CD14-positive monocyte (primary cell): ENCODE measurements around the gene NT5C3B. TPM values are rescaled to one million over a fixed set of nuclear protein-coding genes. Genes with fewer than 3 reads are reported as not detected.

Experiments used
- DNase-seq, 3 donors: peaks; one replicate each; pipeline ENCODE4 v3.0.0-alpha.2; 2011 to 2022
- H2AFZ ChIP-seq: 2 replicates; pipeline ENCODE4 v1.6.0; 2012; ENCODE audit warnings: mild to moderate bottlenecking, low read depth, low read length, inconsistent platforms; ENCODE audit not compliant: insufficient read depth, poor library complexity, severe bottlenecking
- H3K27ac ChIP-seq, 2 donors: 1 replicate in 1 of 2; 2 replicates in 1 of 2; pipeline ENCODE4 v1.5.1; 2012 to 2013; ENCODE audit warnings: low read length in 2 of 2, control low read depth in 1 of 2, inconsistent platforms in 1 of 2, low read depth in 1 of 2, mild to moderate bottlenecking in 1 of 2
- H3K27me3 ChIP-seq, 2 donors: one replicate each; pipeline versions ENCODE4 v1.6.0 to v1.6.1; 2011 to 2013; ENCODE audit warnings: low read length in 2 of 2; ENCODE audit not compliant: control insufficient read depth in 2 of 2, insufficient read depth in 2 of 2
- H3K36me3 ChIP-seq, 2 donors: replicated peaks in 1 of 2; 1 replicate in 1 of 2; 2 replicates in 1 of 2; pipeline versions ENCODE4 v1.5.1 to v1.6.1; 2012 to 2013; ENCODE audit warnings: low read length in 2 of 2, control low read depth in 1 of 2, inconsistent platforms in 1 of 2, mild to moderate bottlenecking in 1 of 2; ENCODE audit not compliant: insufficient read depth in 2 of 2, control insufficient read depth in 1 of 2
- H3K4me1 ChIP-seq, 2 donors: 1 replicate in 1 of 2; 2 replicates in 1 of 2; pipeline versions ENCODE4 v1.5.1 to v1.6.1; 2012 to 2013; ENCODE audit warnings: low read length in 2 of 2, control low read depth in 1 of 2, inconsistent platforms in 1 of 2, mild to moderate bottlenecking in 1 of 2, moderate library complexity in 1 of 2; ENCODE audit not compliant: insufficient read depth in 2 of 2, control insufficient read depth in 1 of 2
- H3K4me2 ChIP-seq: replicated peaks from 2 replicates; pipeline ENCODE3; 2012; ENCODE audit warnings: low read length, moderate library complexity, mild to moderate bottlenecking; ENCODE audit not compliant: poor library complexity, severe bottlenecking; ENCODE audit errors: extremely low read depth
- H3K4me3 ChIP-seq, 3 experiments: fragments of 200-600 bp in 1 of 3; sonication (generic) in 1 of 3; replicated peaks in 1 of 3; 1 replicate in 2 of 3; 2 replicates in 1 of 3; pipeline ENCODE4 v1.5.1; 2011 to 2013; ENCODE audit warnings: low read length in 3 of 3, mild to moderate bottlenecking in 3 of 3, control low read depth in 2 of 3, low read depth in 2 of 3, inconsistent platforms in 1 of 3, moderate library complexity in 1 of 3
- H3K79me2 ChIP-seq: 2 replicates; pipeline ENCODE4 v1.6.0; 2012; ENCODE audit warnings: mild to moderate bottlenecking, control low read depth, inconsistent platforms, low read length, moderate library complexity; ENCODE audit not compliant: insufficient read depth
- H3K9ac ChIP-seq: 2 replicates; pipeline ENCODE4 v1.6.0; 2017; ENCODE audit warnings: low read length, mild to moderate bottlenecking; ENCODE audit not compliant: insufficient read depth, poor library complexity, severe bottlenecking
- H3K9me3 ChIP-seq, 2 donors: replicated peaks in 1 of 2; 1 replicate in 1 of 2; 2 replicates in 1 of 2; pipeline versions ENCODE4 v1.5.1 to v1.6.1; 2012 to 2013; ENCODE audit warnings: low read length in 2 of 2, control low read depth in 1 of 2; ENCODE audit not compliant: control insufficient read depth in 1 of 2, insufficient read depth in 1 of 2
- H4K20me1 ChIP-seq: 2 replicates; pipeline ENCODE4 v1.6.0; 2012; ENCODE audit warnings: mild to moderate bottlenecking, low read length, control low read depth, moderate library complexity; ENCODE audit not compliant: insufficient read depth
- H3K27ac Mint-ChIP-seq, 7 donors: one replicate each; pipeline ENCODE4 v1.8.0; 2020; ENCODE audit warnings: mild to moderate bottlenecking in 7 of 7, mixed read lengths in 7 of 7, moderate library complexity in 6 of 7, inconsistent platforms in 2 of 7
- H3K27me3 Mint-ChIP-seq, 3 donors: one replicate each; pipeline ENCODE4 v1.8.0; 2021 to 2022; ENCODE audit warnings: low read depth in 3 of 3, mild to moderate bottlenecking in 3 of 3, mixed read lengths in 3 of 3, moderate library complexity in 3 of 3, inconsistent platforms in 1 of 3
- H3K36me3 Mint-ChIP-seq, 2 donors: one replicate each; pipeline ENCODE4 v1.8.0; 2020; ENCODE audit warnings: mixed read lengths in 2 of 2, inconsistent platforms in 1 of 2, mild to moderate bottlenecking in 1 of 2
- H3K4me1 Mint-ChIP-seq: one replicate; pipeline ENCODE4 v1.8.0; 2020; ENCODE audit warnings: mild to moderate bottlenecking, mixed read lengths
- H3K4me3 Mint-ChIP-seq, 2 donors: one replicate each; pipeline ENCODE4 v1.8.0; 2020; ENCODE audit warnings: mild to moderate bottlenecking in 2 of 2, mixed read lengths in 2 of 2, moderate library complexity in 1 of 2
- H3K9me3 Mint-ChIP-seq, 7 donors: one replicate each; pipeline ENCODE4 v1.8.0; 2020 to 2022; ENCODE audit warnings: mixed read lengths in 7 of 7, mild to moderate bottlenecking in 6 of 7, moderate library complexity in 6 of 7, inconsistent platforms in 2 of 7
- WGBS: methylation state at CpG from one replicate; pipeline ENCODE4 v1.1.5; 2013; ENCODE audit warnings: missing lambda C conversion rate; ENCODE audit not compliant: insufficient coverage; 5-methylcytosine and 5-hydroxymethylcytosine counted together
- intact Hi-C, 2 donors: fragments of 100-400 bp; cut with micrococcal nuclease; formaldehyde crosslinking; loops; one replicate each; pipeline versions ENCODE4 v1.15.0 to v1.15.1; 2023
- polyA plus RNA-seq, 3 donors: library from polyadenylated mRNA; depleted of rRNA in 1 of 3; unstranded in 2 of 3; stranded (reverse) in 1 of 3; fragments of 300-500 nt in 2 of 3; fragments of >200 nt in 1 of 3; fragmentation: Illumina TruSeq in 2 of 3; gene quantifications; 1 replicate in 2 of 3; 2 replicates in 1 of 3; pipeline ENCODE4 v1.2.3, GENCODE V29; 2012 to 2021
- TF ChIP-seq, protein P1 (sequence below): fragments of 200-600 bp; IDR thresholded peaks from one replicate; pipeline ENCODE4 v1.8.0; 2022; ENCODE audit warnings: antibody characterized with exemption, mild to moderate bottlenecking

The NT5C3B gene
- polyA plus RNA-seq, 3 donors, result 11.5 to 14.2 (median 13.5) TPM

DNA sequence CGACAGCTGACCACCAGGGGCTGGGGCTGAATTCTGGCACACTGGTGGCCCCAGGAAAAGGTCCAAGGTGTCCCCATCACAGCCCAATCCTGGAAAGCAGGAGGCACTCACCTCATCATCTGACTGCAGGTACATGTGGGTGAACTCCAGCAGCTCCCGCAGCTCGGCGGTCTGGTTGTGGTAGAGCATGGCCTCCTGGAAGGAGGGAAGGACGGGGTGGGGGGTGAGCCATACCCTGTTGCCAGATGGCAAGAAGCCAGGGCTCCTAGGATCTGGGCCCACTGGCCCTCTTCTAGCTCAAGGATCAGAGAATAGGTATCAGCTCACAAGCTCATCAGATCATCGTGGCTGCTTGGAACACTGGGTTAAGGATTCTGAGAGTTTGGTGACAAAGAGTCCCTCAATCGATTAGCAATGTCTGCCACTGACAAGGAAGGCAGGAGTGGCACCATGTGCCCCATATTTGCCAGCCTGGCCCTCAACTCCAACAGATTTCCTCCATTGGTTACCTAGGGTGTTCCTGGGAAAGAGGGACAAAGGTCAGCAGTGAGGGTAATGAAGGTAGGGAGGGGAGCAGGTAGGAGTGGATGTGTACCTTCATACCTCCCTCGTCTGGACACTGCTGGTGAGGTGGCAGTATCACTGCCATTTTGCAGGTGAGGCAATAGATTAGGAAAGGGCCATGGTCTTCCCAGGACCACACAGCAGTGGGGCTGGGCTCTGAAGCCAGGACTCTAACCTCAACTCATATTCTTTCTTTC, 29.2 kb downstream of the NT5C3B start:
- Mint-ChIP-seq H3K36me3 (no peaks in the 10 kb centered on the region), H3K9me3 (peaks cover 0 to 6% (median 0%) of the 10 kb centered on the region in 7 donors), H3K4me1 (peaks cover 12% of the 10 kb centered on the region), H3K27me3 (peaks cover 21 to 31% (median 23%) of the 10 kb centered on the region in 3 donors), H3K4me3 (no peak overlapping the region), H3K27ac (no peak overlapping the region)
- TF ChIP-seq, protein P1, sequence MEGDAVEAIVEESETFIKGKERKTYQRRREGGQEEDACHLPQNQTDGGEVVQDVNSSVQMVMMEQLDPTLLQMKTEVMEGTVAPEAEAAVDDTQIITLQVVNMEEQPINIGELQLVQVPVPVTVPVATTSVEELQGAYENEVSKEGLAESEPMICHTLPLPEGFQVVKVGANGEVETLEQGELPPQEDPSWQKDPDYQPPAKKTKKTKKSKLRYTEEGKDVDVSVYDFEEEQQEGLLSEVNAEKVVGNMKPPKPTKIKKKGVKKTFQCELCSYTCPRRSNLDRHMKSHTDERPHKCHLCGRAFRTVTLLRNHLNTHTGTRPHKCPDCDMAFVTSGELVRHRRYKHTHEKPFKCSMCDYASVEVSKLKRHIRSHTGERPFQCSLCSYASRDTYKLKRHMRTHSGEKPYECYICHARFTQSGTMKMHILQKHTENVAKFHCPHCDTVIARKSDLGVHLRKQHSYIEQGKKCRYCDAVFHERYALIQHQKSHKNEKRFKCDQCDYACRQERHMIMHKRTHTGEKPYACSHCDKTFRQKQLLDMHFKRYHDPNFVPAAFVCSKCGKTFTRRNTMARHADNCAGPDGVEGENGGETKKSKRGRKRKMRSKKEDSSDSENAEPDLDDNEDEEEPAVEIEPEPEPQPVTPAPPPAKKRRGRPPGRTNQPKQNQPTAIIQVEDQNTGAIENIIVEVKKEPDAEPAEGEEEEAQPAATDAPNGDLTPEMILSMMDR, result no peak
- Histone ChIP-seq H3K79me2 (no peaks in the 10 kb centered on the region), H3K4me2 (no peak overlapping the region), H3K9me3 (no peaks in the 10 kb centered on the region), H3K4me3 (no peak overlapping the region), H3K4me1 (peaks cover 12 to 21% of the 10 kb centered on the region in 2 donors), H3K36me3 (no peaks in the 10 kb centered on the region), H2AFZ (no peak overlapping the region), H3K9ac (no peak overlapping the region), H3K27ac (no peak overlapping the region), H3K27me3 (peaks cover 0 to 21% of the 10 kb centered on the region in 2 donors), H4K20me1 (no peaks in the 10 kb centered on the region)
- 96% methylated on average over 6 of the region's 8 CpGs for WGBS
- intact Hi-C loops, result no loop called here
- no peak for DNase-seq

DNA sequence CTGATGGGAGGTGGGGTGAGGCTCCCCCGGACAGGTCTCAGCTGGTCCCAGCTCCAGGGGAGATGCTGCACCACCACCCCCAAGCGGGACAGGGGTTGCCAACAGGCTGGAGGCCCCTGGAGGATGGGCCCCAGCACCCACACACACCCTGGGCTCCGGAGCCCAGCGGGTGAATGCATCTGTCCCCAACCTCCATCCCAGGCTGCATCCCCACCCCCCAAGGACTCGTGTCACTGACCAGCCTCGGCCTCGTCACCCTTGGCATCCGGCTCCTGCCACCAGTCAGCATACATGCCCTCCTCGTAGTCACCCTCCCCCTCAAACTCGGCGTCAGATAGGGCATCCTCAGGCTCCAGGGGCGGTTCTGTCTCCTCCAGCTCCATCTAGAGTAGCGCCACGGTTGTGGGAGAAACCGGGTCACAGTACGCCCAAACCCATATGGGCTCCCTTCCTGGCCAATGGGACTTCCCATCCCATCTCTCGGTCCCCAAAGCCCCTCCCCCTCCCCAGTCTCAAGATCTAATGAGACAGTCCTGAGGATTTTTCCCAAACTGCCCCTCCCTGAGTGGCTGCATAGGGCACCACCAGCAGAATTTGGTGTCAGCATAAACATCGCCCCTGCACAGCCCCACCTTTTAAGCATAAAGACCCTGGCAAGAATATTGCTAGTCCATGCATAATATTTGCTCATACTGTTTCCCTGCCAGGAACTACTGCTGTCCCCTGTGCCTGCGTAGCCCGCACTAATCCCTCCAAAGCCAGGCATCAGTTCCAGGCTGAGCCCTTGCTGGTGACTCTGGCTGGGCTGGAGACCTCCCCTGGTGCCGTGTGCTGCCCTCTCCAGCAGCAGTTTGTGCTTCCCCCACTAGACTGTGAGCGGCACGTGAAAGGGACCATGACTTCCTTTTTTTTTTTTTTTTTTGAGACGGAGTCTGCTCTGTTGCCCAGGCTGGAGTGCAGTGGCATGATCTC, 32.7 kb downstream of the NT5C3B start:
- no peaks in the 10 kb centered on the region for H4K20me1 ChIP-seq
- Mint-ChIP-seq H3K27ac (peak overlapping the region in 2 of 7 donors; percentile 38 to 75), H3K27me3 (peaks cover 3 to 9% (median 8%) of the 10 kb centered on the region in 3 donors), H3K9me3 (peaks cover 0 to 2% (median 0%) of the 10 kb centered on the region in 7 donors), H3K36me3 (no peaks in the 10 kb centered on the region), H3K4me3 (peak overlapping the region in 1 of 2 donors; percentile 77), H3K4me1 (peaks cover 10% of the 10 kb centered on the region)
- no peak overlapping the region for H3K4me3 ChIP-seq
- intact Hi-C loops, result no loop called here
- H3K4me2 ChIP-seq, result no peak overlapping the region
- 68% methylated on average over 16 of the region's 24 CpGs for WGBS
- peaks cover 5 to 8% of the 10 kb centered on the region in 2 donors for H3K4me1 ChIP-seq
- peak; percentile 35 to 55 (median 36) for DNase-seq
- TF ChIP-seq, protein P1, result no peak
- no peaks in the 10 kb centered on the region for H3K36me3 ChIP-seq
- H3K9me3 ChIP-seq, result no peaks in the 10 kb centered on the region
- no peak overlapping the region for H3K27ac ChIP-seq
- no peaks in the 10 kb centered on the region for H3K79me2 ChIP-seq
- H3K9ac ChIP-seq, result no peak overlapping the region
- H3K27me3 ChIP-seq, result no peaks in the 10 kb centered on the region
- no peak overlapping the region for H2AFZ ChIP-seq
